Nephron progenitor cell (in vitro differentiated cells): Measurements from ENCODE around the gene EMX2.

Experiments
- DNase-seq: peaks from one replicate; pipeline ENCODE4 v3.0.0; 2021
- H3K27ac Mint-ChIP-seq: 2 replicates; pipeline ENCODE4 v1.8.0; 2021; ENCODE audit warnings: mild to moderate bottlenecking, moderate library complexity, mixed read lengths
- H3K27me3 Mint-ChIP-seq: 2 replicates; pipeline ENCODE4 v1.8.0; 2021; ENCODE audit warnings: mild to moderate bottlenecking, low read depth, mixed read lengths; ENCODE audit not compliant: poor library complexity
- H3K36me3 Mint-ChIP-seq: 2 replicates; pipeline ENCODE4 v1.8.0; 2021; ENCODE audit warnings: low read depth, mixed read lengths
- H3K4me1 Mint-ChIP-seq: 2 replicates; pipeline ENCODE4 v1.8.0; 2021; ENCODE audit warnings: mixed read lengths
- H3K4me3 Mint-ChIP-seq: 2 replicates; pipeline ENCODE4 v1.8.0; 2021; ENCODE audit warnings: mild to moderate bottlenecking, moderate library complexity, mixed read lengths
- H3K9me3 Mint-ChIP-seq: 2 replicates; pipeline ENCODE4 v1.8.0; 2021; ENCODE audit warnings: mild to moderate bottlenecking, moderate library complexity, mixed read lengths
- TF ChIP-seq, protein P1 (sequence below): fragments of 200-600 bp; sonication (generic); IDR thresholded peaks from 2 replicates; pipeline ENCODE4 v1.5.0; 2021; ENCODE audit warnings: antibody characterized with exemption

Gene EMX2

DNA sequence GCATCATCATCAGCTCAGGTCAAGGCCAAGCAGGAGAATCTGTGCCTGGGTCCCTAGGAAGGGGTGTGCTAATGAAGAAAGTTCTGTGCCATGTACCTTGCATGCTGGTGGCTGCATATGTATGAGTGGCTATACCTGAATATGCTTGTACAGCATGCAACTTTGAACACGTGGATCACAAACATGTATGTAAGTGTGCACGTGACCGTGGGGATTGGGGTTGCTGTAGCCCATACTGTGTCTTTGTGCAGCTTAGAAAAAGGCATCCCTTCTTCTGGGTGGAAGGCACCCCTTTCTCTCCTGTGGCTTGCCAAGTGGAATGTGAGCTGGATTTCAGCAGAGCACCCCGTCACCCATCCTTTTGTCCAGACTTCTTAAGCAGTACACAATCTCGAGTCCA is 13.8 kb downstream of the EMX2 start:
- no peaks in the 10 kb centered on the region for H3K36me3 Mint-ChIP-seq
- no peak for DNase-seq
- no peak overlapping the region for H3K27ac Mint-ChIP-seq
- no peaks in the 10 kb centered on the region for H3K9me3 Mint-ChIP-seq
- H3K4me1 Mint-ChIP-seq, result peaks cover 35% of the 10 kb centered on the region
- TF ChIP-seq, protein P1, sequence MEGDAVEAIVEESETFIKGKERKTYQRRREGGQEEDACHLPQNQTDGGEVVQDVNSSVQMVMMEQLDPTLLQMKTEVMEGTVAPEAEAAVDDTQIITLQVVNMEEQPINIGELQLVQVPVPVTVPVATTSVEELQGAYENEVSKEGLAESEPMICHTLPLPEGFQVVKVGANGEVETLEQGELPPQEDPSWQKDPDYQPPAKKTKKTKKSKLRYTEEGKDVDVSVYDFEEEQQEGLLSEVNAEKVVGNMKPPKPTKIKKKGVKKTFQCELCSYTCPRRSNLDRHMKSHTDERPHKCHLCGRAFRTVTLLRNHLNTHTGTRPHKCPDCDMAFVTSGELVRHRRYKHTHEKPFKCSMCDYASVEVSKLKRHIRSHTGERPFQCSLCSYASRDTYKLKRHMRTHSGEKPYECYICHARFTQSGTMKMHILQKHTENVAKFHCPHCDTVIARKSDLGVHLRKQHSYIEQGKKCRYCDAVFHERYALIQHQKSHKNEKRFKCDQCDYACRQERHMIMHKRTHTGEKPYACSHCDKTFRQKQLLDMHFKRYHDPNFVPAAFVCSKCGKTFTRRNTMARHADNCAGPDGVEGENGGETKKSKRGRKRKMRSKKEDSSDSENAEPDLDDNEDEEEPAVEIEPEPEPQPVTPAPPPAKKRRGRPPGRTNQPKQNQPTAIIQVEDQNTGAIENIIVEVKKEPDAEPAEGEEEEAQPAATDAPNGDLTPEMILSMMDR, result no peak
- H3K27me3 Mint-ChIP-seq, result peaks cover 74% of the 10 kb centered on the region
- H3K4me3 Mint-ChIP-seq, result no peak overlapping the region

DNA sequence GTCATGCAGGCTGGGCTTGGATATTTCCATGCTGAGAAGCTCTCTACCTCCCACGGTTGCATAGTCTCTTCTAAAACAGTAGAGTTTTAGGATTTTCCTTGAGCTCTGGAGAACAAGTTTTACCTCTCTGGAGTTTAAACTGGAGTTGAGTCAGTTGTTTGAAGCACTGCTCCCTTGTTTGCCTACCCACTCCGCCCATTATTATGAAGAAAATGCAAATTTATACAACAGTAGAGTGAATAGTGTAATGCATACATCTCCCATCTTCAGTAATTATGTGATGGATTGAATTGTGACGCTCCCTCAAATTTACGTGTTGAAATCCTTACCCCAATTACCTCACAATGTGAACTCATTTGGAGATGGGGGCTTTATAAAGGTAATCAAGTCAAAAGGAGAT is 17.2 kb downstream of the EMX2 start:
- TF ChIP-seq, protein P1, result no peak
- no peak overlapping the region for H3K27ac Mint-ChIP-seq
- H3K27me3 Mint-ChIP-seq, result peaks cover 43% of the 10 kb centered on the region
- no peaks in the 10 kb centered on the region for H3K36me3 Mint-ChIP-seq
- no peaks in the 10 kb centered on the region for H3K9me3 Mint-ChIP-seq
- no peak for DNase-seq
- H3K4me1 Mint-ChIP-seq, result peaks cover 10% of the 10 kb centered on the region
- no peak overlapping the region for H3K4me3 Mint-ChIP-seq

DNA sequence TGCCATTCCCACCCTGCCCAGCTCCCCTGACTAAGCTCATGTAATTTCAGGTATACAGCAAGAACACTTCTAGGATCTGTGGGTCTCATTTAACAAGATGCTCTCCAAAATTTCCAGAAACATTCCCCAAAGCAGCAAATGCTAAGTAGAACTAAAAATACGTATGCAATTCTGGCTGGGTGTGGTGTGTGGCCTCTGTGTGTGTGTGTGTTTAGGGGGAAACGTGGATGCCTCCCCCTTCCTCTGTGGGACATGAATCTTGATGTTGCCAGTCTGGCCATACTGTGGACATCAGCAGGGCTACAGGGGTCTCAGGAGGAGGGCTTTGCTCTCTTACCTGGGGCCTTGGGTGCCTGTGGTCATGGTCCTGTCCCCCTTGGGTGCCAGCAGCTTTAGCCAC is 18.4 kb downstream of the EMX2 start:
- no peaks in the 10 kb centered on the region for H3K36me3 Mint-ChIP-seq
- no peak overlapping the region for H3K4me3 Mint-ChIP-seq
- H3K9me3 Mint-ChIP-seq, result no peaks in the 10 kb centered on the region
- no peak for DNase-seq
- H3K4me1 Mint-ChIP-seq, result peaks cover 5% of the 10 kb centered on the region
- H3K27me3 Mint-ChIP-seq, result peaks cover 38% of the 10 kb centered on the region
- TF ChIP-seq, protein P1, result no peak
- no peak overlapping the region for H3K27ac Mint-ChIP-seq

DNA sequence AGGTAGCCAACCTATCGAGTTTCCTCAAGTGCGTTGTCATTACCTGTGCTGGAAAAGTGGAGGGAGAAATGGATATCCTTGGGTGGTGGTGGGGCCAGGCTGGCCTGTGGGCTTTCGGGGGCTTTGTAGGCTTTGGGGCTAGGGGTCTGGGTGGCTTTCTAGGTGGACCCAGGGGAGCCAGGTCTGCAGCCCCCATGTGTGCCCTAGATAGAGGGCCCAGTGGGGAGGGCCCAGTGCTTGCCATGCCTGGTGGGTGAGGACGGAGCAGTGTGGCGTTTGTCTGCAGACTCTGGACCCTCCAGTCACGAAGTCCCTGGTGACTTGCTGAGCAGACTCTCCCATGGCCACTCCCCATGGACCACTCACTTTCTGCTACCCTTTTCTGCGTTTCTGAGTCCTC is 19.7 kb downstream of the EMX2 start:
- Mint-ChIP-seq H3K9me3 (no peaks in the 10 kb centered on the region), H3K4me1 (peaks cover 5% of the 10 kb centered on the region), H3K4me3 (no peak overlapping the region), H3K27ac (no peak overlapping the region), H3K36me3 (no peaks in the 10 kb centered on the region), H3K27me3 (peaks cover 30% of the 10 kb centered on the region)
- TF ChIP-seq, protein P1, result no peak
- no peak for DNase-seq

DNA sequence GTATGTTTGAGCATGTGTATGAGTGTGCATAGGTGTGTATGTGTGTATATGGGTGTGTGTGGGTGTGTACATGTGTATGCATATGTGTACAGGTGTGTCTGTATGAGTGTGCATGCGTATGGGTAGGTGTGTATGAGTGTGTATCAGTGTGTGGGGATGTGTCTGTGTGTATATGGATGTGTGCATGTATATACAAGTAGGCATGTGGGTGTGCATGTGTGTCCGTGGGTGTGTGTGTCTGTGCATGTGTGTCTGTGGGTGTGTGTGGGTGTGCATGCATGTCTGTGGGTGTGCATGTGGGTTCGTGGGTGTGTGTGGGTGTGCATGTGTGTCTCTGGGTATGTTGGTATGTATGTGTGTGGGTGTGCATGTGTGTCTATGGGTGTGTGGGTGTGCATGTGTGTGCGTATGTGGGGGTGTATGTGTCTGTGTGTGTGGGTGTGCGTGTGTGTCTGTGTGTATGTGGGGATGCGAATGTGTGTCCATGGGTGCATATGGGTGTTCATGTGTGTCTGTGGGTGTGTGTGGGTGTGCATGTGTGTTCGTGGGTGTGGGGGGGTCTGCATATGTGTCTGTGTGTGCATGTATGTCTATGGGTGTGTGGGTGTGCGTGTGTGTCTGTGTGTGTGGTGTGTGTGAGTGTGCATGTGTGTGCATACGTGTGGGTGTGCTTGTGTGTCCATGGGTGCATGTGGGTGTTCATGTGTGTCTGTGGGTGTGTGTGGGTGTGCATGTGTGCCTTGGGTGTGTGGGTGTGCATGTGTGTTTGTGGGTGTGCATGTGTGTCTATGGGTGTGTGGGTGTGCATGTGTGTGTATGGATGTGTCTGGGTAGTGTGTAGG is 20.6 kb downstream of the EMX2 start:
- H3K27ac Mint-ChIP-seq, result no peak overlapping the region
- H3K9me3 Mint-ChIP-seq, result no peaks in the 10 kb centered on the region
- H3K36me3 Mint-ChIP-seq, result no peaks in the 10 kb centered on the region
- H3K27me3 Mint-ChIP-seq, result peaks cover 30% of the 10 kb centered on the region
- no peak for DNase-seq
- TF ChIP-seq, protein P1, result no peak
- H3K4me3 Mint-ChIP-seq, result no peak overlapping the region
- H3K4me1 Mint-ChIP-seq, result peaks cover 6% of the 10 kb centered on the region

DNA sequence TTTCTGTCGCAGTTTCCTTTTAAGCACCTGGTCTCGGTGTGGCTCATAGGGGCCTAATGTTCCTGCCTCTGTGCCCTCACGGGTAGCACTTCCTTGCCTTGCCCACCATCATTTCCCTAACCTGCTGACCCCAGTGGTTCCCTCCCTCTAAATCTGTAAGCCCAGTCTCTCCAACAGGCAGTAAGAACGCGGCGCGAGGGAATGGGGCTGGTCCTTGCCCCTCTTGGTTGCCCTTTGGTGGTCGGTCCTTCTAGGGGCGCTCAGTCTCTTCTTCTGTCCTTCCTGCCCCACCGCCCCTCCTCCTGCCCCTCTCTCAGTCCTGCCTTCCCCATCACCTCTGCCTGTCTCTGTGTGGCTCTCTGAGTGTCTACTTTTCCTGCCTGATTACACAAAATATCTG is 21.2 kb downstream of the EMX2 start:
- Mint-ChIP-seq H3K4me3 (no peak overlapping the region), H3K4me1 (peaks cover 12% of the 10 kb centered on the region), H3K9me3 (no peaks in the 10 kb centered on the region), H3K36me3 (no peaks in the 10 kb centered on the region), H3K27me3 (peaks cover 28% of the 10 kb centered on the region), H3K27ac (no peak overlapping the region)
- DNase-seq, result no peak
- TF ChIP-seq, protein P1, result no peak
